Kidney epithelial cell (primary cell): ENCODE results near the gene CDH13. TPM values are rescaled to one million over a fixed set of nuclear protein-coding genes. Genes with fewer than 3 reads are reported as not detected.

Experiments used
- DNase-seq: peaks from one replicate; pipeline ENCODE4 v3.0.0-alpha.2; 2010; ENCODE audit warnings: low read depth
- H3K27me3 ChIP-seq: 2 replicates; pipeline ENCODE4 v1.6.0; 2011; ENCODE audit warnings: low read length; ENCODE audit not compliant: control insufficient read depth, insufficient read depth
- H3K36me3 ChIP-seq: 2 replicates; pipeline ENCODE4 v1.5.1; 2011; ENCODE audit warnings: low read length; ENCODE audit not compliant: control insufficient read depth, insufficient read depth
- H3K4me3 ChIP-seq: 2 replicates; pipeline ENCODE4 v1.5.1; 2011; ENCODE audit warnings: low read depth, mild to moderate bottlenecking, control low read depth, low read length
- total RNA-seq: library from RNA; depleted of rRNA; stranded (reverse); fragments of >200 nt; gene quantifications from 2 replicates; pipeline ENCODE4 v1.2.3, GENCODE V29; 2015
- TF ChIP-seq, protein P1 (sequence below): IDR thresholded peaks from 2 replicates; pipeline ENCODE4 v1.5.1; 2011; ENCODE audit warnings: mild to moderate bottlenecking, moderate library complexity, low read length, control low read depth, inconsistent platforms; ENCODE audit not compliant: insufficient read depth, poor library complexity, severe bottlenecking

The CDH13 gene
- total RNA-seq, 1 donor from 2014 or later = 32.8 TPM

GRCh38 chr16:83138976-83139690, 512.4 kb downstream of the CDH13 start:
- H3K4me3 ChIP-seq = no peak overlapping the region
- no peaks in the 10 kb centered on the region for H3K36me3 ChIP-seq
- H3K27me3 ChIP-seq = no peaks in the 10 kb centered on the region
- TF ChIP-seq, protein P1, sequence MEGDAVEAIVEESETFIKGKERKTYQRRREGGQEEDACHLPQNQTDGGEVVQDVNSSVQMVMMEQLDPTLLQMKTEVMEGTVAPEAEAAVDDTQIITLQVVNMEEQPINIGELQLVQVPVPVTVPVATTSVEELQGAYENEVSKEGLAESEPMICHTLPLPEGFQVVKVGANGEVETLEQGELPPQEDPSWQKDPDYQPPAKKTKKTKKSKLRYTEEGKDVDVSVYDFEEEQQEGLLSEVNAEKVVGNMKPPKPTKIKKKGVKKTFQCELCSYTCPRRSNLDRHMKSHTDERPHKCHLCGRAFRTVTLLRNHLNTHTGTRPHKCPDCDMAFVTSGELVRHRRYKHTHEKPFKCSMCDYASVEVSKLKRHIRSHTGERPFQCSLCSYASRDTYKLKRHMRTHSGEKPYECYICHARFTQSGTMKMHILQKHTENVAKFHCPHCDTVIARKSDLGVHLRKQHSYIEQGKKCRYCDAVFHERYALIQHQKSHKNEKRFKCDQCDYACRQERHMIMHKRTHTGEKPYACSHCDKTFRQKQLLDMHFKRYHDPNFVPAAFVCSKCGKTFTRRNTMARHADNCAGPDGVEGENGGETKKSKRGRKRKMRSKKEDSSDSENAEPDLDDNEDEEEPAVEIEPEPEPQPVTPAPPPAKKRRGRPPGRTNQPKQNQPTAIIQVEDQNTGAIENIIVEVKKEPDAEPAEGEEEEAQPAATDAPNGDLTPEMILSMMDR = no peak
- no peak for DNase-seq

DNA sequence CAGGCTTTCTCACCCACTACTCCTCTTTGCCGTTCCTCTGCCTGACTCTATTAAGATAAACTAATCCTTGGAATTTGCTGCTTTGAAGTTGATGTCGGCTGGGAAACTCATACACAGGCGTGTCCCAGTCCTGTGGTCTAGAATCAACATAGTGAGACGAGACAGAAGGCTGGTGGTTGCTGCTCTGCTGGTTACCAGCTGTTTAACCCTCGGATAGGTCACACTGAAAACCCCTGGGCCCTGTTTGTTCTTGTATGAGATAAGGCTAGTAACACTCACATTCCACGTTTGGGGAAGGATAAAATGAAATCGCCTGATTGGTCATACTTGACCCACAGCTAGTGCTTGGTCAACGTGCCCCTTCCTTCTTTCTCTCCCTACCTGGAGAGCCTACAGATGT, 517.0 kb downstream of the CDH13 start:
- no peak overlapping the region for H3K4me3 ChIP-seq
- peak; percentile 81 for DNase-seq
- no peaks in the 10 kb centered on the region for H3K27me3 ChIP-seq
- no peaks in the 10 kb centered on the region for H3K36me3 ChIP-seq
- TF ChIP-seq, protein P1 = no peak

DNA sequence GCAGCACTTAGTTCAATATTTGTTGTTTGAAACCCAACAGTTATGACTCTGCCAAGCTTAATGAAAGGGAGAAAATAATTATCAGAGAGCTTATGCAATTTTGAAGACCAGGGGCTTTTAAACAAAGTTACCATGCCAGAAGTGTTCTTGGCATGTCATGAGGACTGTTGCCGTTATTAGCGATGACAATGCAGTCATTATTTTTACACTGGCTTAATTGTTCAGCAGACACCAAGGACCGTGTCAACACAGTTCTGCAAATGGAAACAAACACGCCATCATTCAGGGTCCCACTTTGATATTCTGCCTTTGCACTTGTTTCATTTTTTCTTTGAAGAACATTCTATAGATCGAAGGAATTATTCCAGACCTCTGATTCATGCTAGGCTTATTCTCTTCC, 518.5 kb downstream of the CDH13 start:
- Histone ChIP-seq H3K4me3 (no peak overlapping the region), H3K27me3 (no peaks in the 10 kb centered on the region), H3K36me3 (no peaks in the 10 kb centered on the region)
- DNase-seq = no peak
- TF ChIP-seq, protein P1 = no peak

DNA sequence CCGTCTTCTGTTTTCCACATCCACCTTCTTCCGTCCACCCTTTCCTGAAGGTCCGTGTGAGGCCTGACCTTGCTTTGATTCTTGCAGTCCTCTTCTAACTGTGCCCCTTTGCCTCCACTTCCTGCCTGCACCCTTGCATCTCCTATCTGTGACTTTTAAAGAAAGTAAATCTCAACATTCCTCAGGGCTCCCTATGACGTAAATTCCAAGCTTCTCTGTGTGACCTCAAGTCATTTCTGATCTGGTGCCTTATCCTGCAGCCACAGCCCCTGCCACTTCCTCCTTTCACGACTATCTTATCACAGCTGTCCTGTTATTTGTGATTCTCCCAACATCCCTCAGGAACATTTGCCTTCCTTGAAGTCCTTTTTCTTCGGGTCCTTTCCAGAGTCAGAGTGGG, 520.5 kb downstream of the CDH13 start:
- TF ChIP-seq, protein P1 = no peak
- DNase-seq = no peak
- no peak overlapping the region for H3K4me3 ChIP-seq
- H3K36me3 ChIP-seq = no peaks in the 10 kb centered on the region
- H3K27me3 ChIP-seq = no peaks in the 10 kb centered on the region

DNA sequence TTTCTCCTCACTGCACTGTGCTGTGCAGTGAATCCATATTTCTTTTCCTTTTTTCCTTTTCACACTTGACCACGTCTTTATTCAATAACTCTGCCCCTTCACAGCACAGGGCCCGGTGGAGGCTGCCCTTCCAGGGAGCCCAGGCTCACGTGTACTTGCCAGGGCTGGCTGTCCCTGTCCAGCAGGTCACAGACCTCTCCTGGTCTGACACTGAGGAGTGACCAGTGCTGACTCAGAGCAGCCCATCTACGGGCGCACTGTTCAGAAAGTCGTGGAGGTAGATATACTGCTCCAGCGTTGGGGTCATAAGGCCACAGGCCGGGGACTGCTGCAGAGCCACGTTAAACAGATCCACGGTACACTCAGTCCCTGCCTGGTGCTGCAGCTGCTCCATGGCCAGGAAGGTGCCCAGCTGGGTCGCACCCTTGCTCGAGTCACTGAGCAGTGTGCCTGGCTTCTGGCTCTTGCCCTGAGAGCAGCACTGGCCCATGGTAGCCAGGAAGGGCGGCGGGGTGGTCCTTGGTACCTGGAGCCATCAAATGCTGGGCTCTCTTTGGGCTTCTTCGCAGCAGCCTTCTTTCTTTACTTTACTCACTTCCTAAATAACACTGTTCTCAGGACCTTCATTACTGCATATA, 531.7 kb downstream of the CDH13 start:
- TF ChIP-seq, protein P1 = no peak
- Histone ChIP-seq H3K36me3 (no peaks in the 10 kb centered on the region), H3K27me3 (no peaks in the 10 kb centered on the region), H3K4me3 (no peak overlapping the region)
- no peak for DNase-seq
